Stimulated activated naive B cell treated with anti-CD40 and anti-IgM and Interleukin-4, amounts not matched to agents 10 μg/mL and 1 μg/mL and 100 μg/mL, for 72 hours (primary cell): Measurements from ENCODE around the gene TGFBR2.
A peak's percentile ranks its signal among the peaks of the same experiment; 100 is the strongest.

Experiments
- ATAC-seq, 2 donors: fragments of 150-1000 bp; cut with Tn5 transposase; replicated peaks; 2 replicates each; pipeline ENCODE4 v1.10.0; 2021; ENCODE audit warnings: moderate library complexity in 1 of 2
- DNase-seq: peaks from one replicate; pipeline ENCODE4 v3.0.0; 2021
- H3K27ac Mint-ChIP-seq: one replicate; pipeline ENCODE4 v1.8.0; 2022; ENCODE audit warnings: mild to moderate bottlenecking, mixed read lengths
- H3K27me3 Mint-ChIP-seq, 2 donors: one replicate each; pipeline ENCODE4 v1.8.0; 2022; ENCODE audit warnings: mixed read lengths in 2 of 2
- H3K36me3 Mint-ChIP-seq, 2 donors: one replicate each; pipeline ENCODE4 v1.8.0; 2022; ENCODE audit warnings: mixed read lengths in 2 of 2, mild to moderate bottlenecking in 1 of 2
- H3K4me1 Mint-ChIP-seq, 2 donors: one replicate each; pipeline ENCODE4 v1.8.0; 2022; ENCODE audit warnings: mixed read lengths in 2 of 2, mild to moderate bottlenecking in 1 of 2
- H3K4me3 Mint-ChIP-seq, 2 donors: one replicate each; pipeline ENCODE4 v1.8.0; 2022; ENCODE audit warnings: mild to moderate bottlenecking in 2 of 2, mixed read lengths in 2 of 2, moderate library complexity in 1 of 2
- H3K9me3 Mint-ChIP-seq, 2 donors: one replicate each; pipeline ENCODE4 v1.8.0; 2022; ENCODE audit warnings: mixed read lengths in 2 of 2, mild to moderate bottlenecking in 1 of 2

TGFBR2 gene

DNA sequence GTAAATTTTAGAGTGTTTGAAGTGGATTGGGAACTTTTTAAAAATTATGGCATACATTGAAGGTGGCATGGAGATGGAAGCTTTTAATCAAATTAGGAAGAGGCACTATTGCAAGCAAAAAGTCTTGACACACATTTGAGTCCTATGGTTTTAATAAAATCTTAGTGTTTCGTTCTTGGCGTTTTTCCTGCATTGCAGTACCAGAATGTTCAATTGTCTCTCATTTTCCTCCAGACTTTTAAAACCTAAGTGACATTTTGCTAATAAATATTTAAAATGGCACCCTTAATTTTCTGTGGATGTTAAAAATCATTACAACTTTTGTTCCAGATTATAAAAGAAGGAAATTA is 2.2 kb downstream of the TGFBR2 start:
- H3K27me3 Mint-ChIP-seq = no peaks in the 10 kb centered on the region
- peaks cover 56 to 71% of the 10 kb centered on the region in 2 donors for H3K4me1 Mint-ChIP-seq
- no peak for DNase-seq
- H3K36me3 Mint-ChIP-seq = peaks cover 15 to 35% of the 10 kb centered on the region in 2 donors
- no peak for ATAC-seq
- peak overlapping the region; percentile 94 for H3K27ac Mint-ChIP-seq
- H3K9me3 Mint-ChIP-seq = no peaks in the 10 kb centered on the region
- peak overlapping the region; percentile 89 to 97 for H3K4me3 Mint-ChIP-seq

DNA sequence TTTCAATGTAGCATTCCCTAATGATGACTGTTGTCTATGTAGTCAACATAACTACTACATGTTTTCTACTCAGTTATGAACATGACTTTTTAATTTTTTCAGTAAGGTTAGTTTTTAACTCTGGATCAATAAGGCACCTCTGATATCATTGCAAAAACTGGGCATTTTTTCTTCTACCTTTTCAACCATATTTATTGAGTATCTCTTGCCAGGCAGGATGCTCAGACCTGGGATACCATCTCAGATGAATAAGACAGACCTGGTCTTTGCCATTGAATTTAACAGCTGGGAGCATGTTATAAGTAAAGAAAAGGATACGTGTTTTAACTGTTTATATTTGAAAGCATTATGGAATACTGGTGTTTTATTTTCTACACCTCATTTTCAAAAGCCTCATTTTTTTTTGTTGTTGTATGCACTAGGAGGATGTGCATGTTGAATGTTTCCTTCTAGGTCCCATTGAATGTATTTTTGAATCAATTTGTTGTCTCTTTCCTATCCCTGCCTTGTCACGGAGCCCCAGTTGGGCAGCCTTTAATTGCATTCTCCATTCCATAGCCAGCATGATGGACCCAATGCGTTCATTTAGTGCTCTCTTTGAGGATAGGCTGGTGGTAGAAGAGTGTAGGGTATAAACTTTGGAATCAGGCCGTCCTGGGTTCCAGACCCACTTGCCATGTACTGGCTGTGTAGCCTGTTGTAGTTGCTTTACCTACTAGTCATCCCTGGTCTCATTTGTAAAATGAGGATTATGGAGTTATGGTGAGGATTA is 3.7 kb downstream of the TGFBR2 start:
- peaks cover 15 to 35% of the 10 kb centered on the region in 2 donors for H3K36me3 Mint-ChIP-seq

DNA sequence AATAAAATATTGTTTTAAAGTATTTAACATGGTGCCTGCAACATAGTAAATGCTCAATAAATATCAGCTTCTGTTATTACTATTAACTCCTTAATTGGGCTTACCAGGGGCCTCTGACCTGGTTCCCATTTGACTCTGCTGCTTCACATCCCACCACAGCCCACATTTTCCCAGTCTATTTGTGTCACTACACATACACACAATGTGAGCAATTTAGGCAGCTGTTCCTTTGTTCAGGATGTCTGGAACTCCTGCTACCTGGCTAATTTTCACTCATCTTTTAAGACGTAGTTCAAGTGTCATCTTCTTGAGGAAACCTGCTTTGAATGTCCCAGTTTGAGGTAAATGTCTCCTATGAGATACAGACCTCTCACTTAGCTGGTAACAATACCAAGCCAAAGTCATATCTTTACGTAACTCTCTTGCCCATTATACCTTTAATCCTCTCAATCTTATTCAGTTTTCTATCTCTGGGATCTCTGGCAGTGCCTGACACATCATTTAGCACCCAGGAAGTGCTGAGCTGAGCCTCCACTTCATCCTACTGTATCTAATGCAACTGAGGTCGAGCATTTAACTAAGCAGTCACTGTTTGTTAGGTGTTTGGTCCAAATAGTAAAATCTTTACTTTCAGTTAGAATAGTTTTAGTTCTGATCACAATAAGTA is 4.4 kb downstream of the TGFBR2 start:
- Mint-ChIP-seq H3K36me3 (peaks cover 15 to 35% of the 10 kb centered on the region in 2 donors), H3K4me3 (peak overlapping the region; percentile 76 to 77)
- no peak for ATAC-seq

More for the DNA sequence above, 3.7 kb downstream of the TGFBR2 start:
- Mint-ChIP-seq H3K4me3 (peak overlapping the region; percentile 77), H3K4me1 (peaks cover 49 to 71% of the 10 kb centered on the region in 2 donors), H3K9me3 (no peaks in the 10 kb centered on the region), H3K27me3 (no peaks in the 10 kb centered on the region), H3K27ac (peak overlapping the region; percentile 82)
- DNase-seq = no peak
- no peak for ATAC-seq

DNA sequence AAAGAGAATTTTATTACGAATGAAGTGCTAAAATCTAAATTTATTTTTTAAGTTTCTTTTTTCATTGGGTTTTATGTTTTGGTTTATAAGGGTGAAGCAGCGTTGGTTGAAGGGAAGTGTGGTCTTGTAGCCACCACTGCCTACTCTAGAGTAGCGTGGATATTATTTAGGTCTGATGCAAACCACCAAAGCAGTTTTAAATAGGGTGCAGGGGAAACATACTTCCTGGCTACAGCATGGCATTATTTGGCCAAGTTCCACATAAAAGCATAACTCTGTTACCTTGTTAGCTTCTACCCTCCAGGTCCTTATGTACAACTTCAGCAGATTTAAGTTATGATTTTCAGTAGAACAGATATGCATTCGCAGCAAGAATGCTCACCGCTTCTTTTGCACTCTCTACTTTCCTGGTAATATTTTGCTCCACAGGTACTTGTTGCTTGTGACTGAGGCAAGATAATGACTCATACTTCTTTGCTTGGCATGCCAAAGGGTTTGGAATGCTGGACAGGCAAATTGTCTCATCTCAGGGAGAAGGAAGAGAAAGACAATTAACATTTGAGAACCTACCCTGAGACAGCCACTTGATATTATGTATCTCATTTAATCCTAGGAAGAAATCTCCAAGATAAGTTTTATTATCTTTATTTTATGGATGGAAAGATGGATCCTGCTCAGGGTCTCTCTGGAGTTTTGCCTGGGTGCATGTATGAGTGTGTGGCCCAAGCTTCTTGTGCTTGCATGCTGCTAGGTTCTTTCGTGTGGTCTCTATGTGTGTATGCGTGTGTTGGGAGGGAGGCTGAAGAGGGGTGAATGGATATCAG is 5.4 kb downstream of the TGFBR2 start:
- Mint-ChIP-seq H3K36me3 (peaks cover 18 to 39% of the 10 kb centered on the region in 2 donors), H3K27ac (peak overlapping the region; percentile 89), H3K27me3 (no peaks in the 10 kb centered on the region), H3K9me3 (no peaks in the 10 kb centered on the region), H3K4me1 (peaks cover 45 to 74% of the 10 kb centered on the region in 2 donors), H3K4me3 (peak overlapping the region; percentile 76 to 77)
- DNase-seq (no peak), ATAC-seq (peak in 1 of 2 donors; percentile 17)

More for the DNA sequence above, 4.4 kb downstream of the TGFBR2 start:
- no peak for DNase-seq
- no peaks in the 10 kb centered on the region for H3K9me3 Mint-ChIP-seq
- peaks cover 42 to 71% of the 10 kb centered on the region in 2 donors for H3K4me1 Mint-ChIP-seq
- no peaks in the 10 kb centered on the region for H3K27me3 Mint-ChIP-seq
- H3K27ac Mint-ChIP-seq = peak overlapping the region; percentile 92

DNA sequence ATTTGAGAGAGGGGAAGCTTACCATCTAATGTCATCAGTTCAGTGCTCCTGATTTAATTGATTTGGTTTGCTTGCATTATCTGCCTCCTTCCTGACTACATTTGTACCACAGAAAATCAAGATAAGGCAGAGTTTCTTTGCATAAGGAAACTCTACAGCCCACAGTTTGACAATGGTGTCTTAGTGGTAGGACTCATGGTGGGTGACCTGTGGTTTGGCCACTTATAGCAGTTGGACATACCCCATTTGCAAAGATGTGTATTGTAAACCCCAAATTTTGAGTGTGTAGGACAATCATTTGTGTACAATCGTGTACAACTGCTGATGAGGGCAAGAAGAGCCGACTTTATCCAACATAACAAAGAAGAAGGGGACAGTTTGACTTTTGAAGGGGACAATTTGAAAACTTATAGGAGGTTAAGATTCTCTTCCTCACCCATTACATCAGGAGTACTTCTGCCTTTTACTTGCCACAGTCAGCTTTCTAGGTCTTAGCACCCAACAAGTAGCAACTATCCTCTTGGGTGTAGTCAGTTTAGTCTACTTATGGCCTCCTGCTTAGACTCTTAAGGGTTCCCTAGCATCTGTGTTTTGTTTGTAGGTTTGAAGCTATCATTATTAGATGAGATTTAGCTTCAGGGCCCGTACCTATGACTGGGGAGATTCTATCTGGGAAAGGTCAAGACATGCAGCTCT is 6.2 kb downstream of the TGFBR2 start:
- peak; percentile 42 to 56 for ATAC-seq
- peak overlapping the region; percentile 89 for H3K27ac Mint-ChIP-seq

DNA sequence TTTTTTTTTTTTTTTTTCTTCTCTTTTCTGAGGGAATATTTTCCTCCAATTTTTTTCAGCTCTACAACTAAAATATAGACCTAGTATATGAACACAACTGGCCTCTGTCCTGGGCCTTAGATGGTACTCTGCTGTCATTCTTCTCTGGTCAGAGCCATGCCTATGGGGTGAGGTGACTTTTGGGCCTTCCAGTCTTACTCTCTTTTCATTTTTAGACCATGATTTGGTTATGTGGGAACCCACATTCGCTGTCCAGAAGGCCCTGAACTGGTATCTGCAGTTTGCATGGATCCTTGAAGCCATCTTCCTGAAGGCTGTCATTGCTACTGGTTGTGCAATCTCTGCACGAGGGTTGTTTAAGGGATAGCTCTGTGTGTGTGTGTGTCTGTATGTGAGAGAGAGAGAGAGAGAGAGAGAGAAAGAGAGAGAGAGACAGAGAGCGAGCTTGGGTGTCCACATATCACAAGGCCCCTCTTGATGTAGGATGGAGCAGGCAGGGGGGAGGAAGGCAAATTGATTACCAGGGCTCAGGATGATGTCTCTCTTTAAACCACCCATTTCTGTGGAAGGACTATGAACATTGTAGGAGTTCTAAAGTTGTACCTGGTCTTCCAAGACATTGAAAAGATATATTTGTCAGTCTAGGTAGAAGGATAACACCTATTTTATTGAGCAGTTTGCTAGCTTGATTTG is 6.9 kb downstream of the TGFBR2 start:
- no peaks in the 10 kb centered on the region for H3K9me3 Mint-ChIP-seq
- peak overlapping the region; percentile 33 for H3K27ac Mint-ChIP-seq
- H3K36me3 Mint-ChIP-seq = peaks cover 24 to 42% of the 10 kb centered on the region in 2 donors
- peaks cover 55 to 89% of the 10 kb centered on the region in 2 donors for H3K4me1 Mint-ChIP-seq
- DNase-seq = no peak
- peak overlapping the region; percentile 34 to 62 for H3K4me3 Mint-ChIP-seq
- no peaks in the 10 kb centered on the region for H3K27me3 Mint-ChIP-seq
- ATAC-seq = no peak

More for the DNA sequence above, 6.2 kb downstream of the TGFBR2 start:
- Mint-ChIP-seq H3K9me3 (no peaks in the 10 kb centered on the region), H3K27me3 (no peaks in the 10 kb centered on the region), H3K36me3 (peaks cover 20 to 38% of the 10 kb centered on the region in 2 donors), H3K4me1 (peaks cover 50 to 82% of the 10 kb centered on the region in 2 donors), H3K4me3 (peak overlapping the region; percentile 76 to 77)
- DNase-seq = no peak

DNA sequence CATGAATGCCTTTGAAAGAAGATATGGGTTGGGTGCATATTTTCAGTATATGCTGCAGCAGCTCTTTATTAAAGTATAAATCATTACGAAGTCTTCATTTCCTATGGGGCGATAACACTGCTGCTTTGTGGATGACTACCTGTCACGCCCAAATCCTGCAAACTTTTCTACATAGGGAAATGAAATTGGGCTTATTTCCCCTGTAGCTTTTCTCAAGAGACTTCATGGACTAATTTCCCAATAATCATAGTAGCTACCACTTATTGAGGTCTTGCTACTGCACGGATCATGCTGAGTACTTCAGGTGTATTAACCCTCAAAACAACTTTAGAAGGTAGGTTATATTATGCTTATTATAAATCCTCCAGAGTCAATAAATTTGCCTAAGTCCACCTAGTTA is 8.0 kb downstream of the TGFBR2 start:
- Mint-ChIP-seq H3K9me3 (peaks cover 0 to under 1% of the 10 kb centered on the region in 2 donors), H3K27me3 (no peaks in the 10 kb centered on the region), H3K4me1 (peaks cover 60 to 100% of the 10 kb centered on the region in 2 donors), H3K27ac (no peak overlapping the region), H3K4me3 (peak overlapping the region in 1 of 2 donors; percentile 16), H3K36me3 (peaks cover 31 to 46% of the 10 kb centered on the region in 2 donors)
- no peak for DNase-seq
- ATAC-seq = no peak

DNA sequence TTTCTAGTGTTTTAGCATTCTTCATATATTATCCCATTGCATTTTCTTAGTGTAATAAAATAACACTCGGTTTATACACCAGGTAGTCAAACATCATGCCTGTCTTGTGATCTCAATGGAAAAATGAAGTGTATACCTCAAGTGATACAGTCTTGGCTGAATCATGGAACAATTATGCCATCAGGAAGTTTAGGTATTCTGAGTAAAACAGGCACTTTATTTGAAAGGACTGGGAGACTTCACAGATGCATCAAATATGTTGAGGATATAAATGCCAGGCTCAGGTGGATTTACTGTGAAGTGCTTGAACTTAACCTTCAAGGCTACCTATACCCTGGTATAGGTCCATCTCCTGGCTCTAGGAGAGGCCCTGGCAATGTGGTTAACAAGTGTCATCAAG is 8.5 kb downstream of the TGFBR2 start:
- Mint-ChIP-seq H3K4me3 (no peak overlapping the region), H3K27me3 (no peaks in the 10 kb centered on the region), H3K9me3 (peaks cover 0 to 5% of the 10 kb centered on the region in 2 donors), H3K4me1 (peaks cover 62 to 100% of the 10 kb centered on the region in 2 donors), H3K36me3 (peaks cover 33 to 46% of the 10 kb centered on the region in 2 donors), H3K27ac (no peak overlapping the region)
- DNase-seq (no peak), ATAC-seq (no peak)

DNA sequence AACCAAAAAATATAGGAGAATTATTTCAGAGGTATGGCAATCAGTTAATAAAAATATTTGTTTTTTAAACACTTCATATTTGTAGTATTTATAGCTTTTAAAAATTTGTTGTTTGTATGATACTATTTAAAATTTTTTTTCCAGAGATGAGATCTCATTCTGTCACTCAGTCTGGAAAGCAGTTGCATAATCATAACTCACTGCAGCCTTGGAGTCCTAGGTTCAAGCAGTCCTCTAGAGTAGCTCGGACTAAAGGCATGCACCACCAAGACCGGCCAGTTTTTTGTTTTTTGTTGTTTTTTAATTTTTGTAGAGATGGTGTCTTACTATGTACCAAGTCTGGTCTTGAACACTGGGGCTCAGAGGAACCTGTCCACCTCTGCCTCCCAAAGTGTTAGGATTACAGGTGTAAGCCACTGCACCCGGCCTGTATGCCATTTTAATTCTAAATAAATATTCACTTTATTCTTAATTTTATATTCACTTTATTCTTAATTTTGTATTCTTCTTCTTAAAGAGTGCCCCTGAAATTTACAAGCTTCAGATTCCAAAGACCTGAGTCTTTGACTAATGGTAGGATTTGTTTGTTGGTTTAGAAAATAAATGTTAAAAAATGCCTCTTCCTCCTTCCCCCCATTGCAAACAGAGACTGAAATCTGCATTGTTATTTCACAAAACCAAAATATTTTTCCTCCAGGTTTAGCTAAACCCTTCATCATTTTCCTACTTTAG is 9.4 kb downstream of the TGFBR2 start:
- Mint-ChIP-seq H3K4me3 (peak overlapping the region; percentile 42 to 57), H3K36me3 (peaks cover 33 to 51% of the 10 kb centered on the region in 2 donors)
- no peak for DNase-seq

DNA sequence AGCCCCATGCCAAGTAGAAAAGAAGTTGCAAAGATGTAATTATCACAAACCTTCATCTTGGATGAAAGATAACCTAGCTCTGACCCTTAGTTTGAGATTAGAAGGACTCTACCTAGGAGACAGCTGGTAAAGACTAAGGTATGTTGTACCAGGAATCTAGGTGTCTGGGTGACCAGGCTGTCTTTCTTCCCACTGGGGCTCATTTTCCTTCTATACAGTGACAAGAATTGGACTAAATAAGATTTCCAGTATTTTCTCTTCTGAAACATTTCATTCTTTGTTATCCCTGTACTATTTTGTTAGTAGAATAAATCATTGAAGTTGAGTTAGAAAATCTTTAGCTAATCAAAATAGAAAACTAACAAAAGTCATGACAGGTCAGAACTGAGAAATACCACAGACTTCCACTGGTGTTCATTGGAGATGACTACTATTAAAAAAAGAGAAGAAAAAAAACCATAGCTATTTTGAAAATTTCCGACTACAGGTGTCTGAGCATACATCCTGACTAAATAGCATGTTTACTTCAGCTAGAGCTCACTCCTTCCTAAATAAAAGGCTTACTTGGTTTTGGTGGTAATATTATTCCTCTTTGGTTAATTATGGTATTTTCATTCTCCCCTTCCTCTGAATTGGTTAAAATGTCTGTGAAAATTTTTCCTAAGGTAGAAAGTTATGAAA is 10.1 kb downstream of the TGFBR2 start:
- Mint-ChIP-seq H3K4me3 (peak overlapping the region; percentile 42 to 57), H3K27ac (peak overlapping the region; percentile 85), H3K27me3 (no peaks in the 10 kb centered on the region), H3K9me3 (peaks cover 0 to 5% of the 10 kb centered on the region in 2 donors), H3K36me3 (peaks cover 33 to 51% of the 10 kb centered on the region in 2 donors), H3K4me1 (peaks cover 63 to 100% of the 10 kb centered on the region in 2 donors)
- DNase-seq = no peak
- ATAC-seq = no peak

More for the DNA sequence above, 9.4 kb downstream of the TGFBR2 start:
- peaks cover 63 to 100% of the 10 kb centered on the region in 2 donors for H3K4me1 Mint-ChIP-seq
- peaks cover 0 to 5% of the 10 kb centered on the region in 2 donors for H3K9me3 Mint-ChIP-seq
- H3K27me3 Mint-ChIP-seq = no peaks in the 10 kb centered on the region
- peak overlapping the region; percentile 85 for H3K27ac Mint-ChIP-seq
- no peak for ATAC-seq

DNA sequence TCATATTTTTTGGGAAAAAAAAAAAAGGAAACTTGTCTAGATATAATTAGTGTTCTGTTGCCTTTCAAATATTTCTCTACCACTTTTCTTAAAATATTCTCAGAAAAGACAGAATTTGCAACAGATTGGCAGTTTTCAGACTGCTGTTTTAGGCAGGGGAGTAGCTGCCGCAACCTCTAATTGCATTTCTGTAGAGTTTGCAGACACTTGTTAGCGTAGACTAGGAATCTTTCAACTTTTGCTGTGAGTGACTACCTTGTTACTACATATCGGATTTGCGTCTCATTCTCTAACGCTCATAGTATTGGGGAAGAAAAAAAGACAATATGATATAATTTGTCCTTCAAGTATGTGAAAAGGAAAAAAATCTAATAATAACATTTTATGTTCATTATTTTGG is 10.7 kb downstream of the TGFBR2 start:
- peaks cover 0 to 5% of the 10 kb centered on the region in 2 donors for H3K9me3 Mint-ChIP-seq
- H3K27ac Mint-ChIP-seq = peak overlapping the region; percentile 85
- no peak for ATAC-seq
- H3K36me3 Mint-ChIP-seq = peaks cover 30 to 47% of the 10 kb centered on the region in 2 donors
- DNase-seq = no peak
- H3K27me3 Mint-ChIP-seq = no peaks in the 10 kb centered on the region
- H3K4me1 Mint-ChIP-seq = peaks cover 62 to 100% of the 10 kb centered on the region in 2 donors
- H3K4me3 Mint-ChIP-seq = peak overlapping the region in 1 of 2 donors; percentile 42

DNA sequence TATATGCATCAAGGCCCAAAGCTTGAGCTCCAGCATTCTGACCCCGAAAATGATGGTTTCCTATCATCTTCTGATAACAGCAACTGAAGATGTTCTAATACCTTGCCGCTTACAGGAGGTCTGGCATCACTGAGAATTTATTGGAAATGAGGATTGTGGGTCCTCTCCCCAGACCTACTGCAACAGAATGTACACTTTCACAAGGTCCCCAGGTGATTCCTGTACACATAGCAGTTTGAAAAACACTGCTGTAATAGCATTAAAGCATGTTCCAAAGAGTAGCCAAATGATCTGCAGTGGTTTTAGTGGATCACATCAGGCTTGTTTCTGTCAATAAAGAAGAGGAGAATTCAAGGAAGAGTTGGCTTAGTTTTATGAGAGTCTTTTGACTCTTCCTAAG is 11.3 kb downstream of the TGFBR2 start:
- Mint-ChIP-seq H3K4me3 (peak overlapping the region; percentile 30 to 54), H3K4me1 (peaks cover 56 to 100% of the 10 kb centered on the region in 2 donors), H3K27ac (peak overlapping the region; percentile 93), H3K9me3 (peaks cover 0 to 5% of the 10 kb centered on the region in 2 donors), H3K27me3 (no peaks in the 10 kb centered on the region), H3K36me3 (peaks cover 25 to 43% of the 10 kb centered on the region in 2 donors)
- no peak for ATAC-seq
- DNase-seq = no peak
